NT2/D1 (cell line): Measurements from ENCODE around the gene PARVG.

Experiments used
- SUZ12 ChIP-seq: IDR thresholded peaks from 2 replicates; pipeline ENCODE4 v1.6.1; 2011; ENCODE audit not compliant: insufficient read length, insufficient read depth; ENCODE audit errors: extremely low read depth
- ZNF274 ChIP-seq: IDR thresholded peaks from 2 replicates; pipeline ENCODE4 v1.6.1; 2011; ENCODE audit warnings: mild to moderate bottlenecking, low read depth, low read length

DNA sequence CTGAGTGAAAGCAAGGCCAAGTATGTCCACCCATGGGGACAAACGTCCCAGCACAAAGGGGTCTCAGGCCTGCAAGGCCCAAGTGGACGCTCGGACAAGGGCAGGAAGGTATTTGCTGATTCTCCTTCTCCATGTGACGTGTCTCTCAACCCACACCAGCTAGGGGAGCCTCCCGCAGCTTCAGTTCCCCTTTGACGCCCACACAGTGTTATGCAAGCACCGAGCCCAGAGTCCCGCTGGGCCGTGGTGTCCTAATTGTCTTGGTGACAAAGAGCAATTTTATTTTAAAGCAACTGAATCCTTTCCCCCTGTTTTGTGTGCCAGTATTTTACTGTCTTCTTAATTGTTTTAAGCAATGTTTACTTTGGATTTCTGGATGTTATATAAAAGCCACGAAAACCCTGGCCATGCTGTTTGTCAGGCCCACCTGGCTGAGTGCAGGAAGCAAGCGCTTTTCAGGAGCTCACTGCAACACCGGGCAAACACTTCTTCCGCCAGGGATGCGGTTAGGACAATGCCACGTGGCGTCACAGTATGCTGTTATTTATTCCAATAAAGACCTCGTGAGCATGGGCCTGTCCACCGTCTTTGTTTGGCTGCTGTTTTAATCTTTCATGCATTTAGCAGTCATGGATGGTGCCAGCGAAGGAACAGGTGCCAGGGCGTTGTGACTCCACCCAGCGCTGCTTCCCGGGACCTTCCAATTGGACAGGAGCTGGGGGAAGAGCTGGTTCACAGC lies 8.2 kb upstream of the PARVG start:
- TF ChIP-seq SUZ12 = no peak
- TF ChIP-seq ZNF274 = no peak
